GM12874 (cell line): ENCODE results near the gene KREMEN2.

Experiments
- CTCF ChIP-seq: IDR thresholded peaks from 2 replicates; pipeline ENCODE4 v1.5.1; 2011; ENCODE audit warnings: low read depth, mild to moderate bottlenecking, control low read depth, low read length, moderate library complexity; ENCODE audit not compliant: insufficient read depth

Gene KREMEN2

GRCh38 chr16:2967721-2968161 is 3.7 kb downstream of the KREMEN2 start:
- TF ChIP-seq CTCF: no peak

- no peak for TF ChIP-seq CTCF
Measured at GRCh38 chr16:2968368-2968737, 4.3 kb downstream of the KREMEN2 start.

GRCh38 chr16:2968738-2969544 is 4.9 kb downstream of the KREMEN2 start, which contains the start of gene PAQR4:
Gene PAQR4, plus strand, starts transcription at chr16:2969348. Its CDS starts 327 bp downstream, at chr16:2969675.
- TF ChIP-seq CTCF: no peak

GRCh38 chr16:2969545-2970521 is 5.8 kb downstream of the KREMEN2 start:
- TF ChIP-seq CTCF: peak; percentile 80

- no peak for TF ChIP-seq CTCF
Measured at GRCh38 chr16:2970563-2970962, 6.5 kb downstream of the KREMEN2 start.

GRCh38 chr16:2971134-2971984 is 7.3 kb downstream of the KREMEN2 start:
- no peak for TF ChIP-seq CTCF
